KMS-11 (cell line): Measurements from ENCODE around the gene TSPOAP1.

Experiments
- H2AFZ ChIP-seq: fragments of 200-600 bp; sonication (generic); 2 replicates; pipeline ENCODE4 v1.6.1; 2016; ENCODE audit warnings: antibody characterized with exemption, mixed run types, low read depth
- H3K27ac ChIP-seq: fragments of 200-600 bp; sonication (generic); 2 replicates; pipeline ENCODE4 v1.6.1; 2016; ENCODE audit warnings: mild to moderate bottlenecking, mixed run types
- H3K27me3 ChIP-seq: fragments of 200-600 bp; sonication (generic); 2 replicates; pipeline ENCODE4 v1.6.1; 2017; ENCODE audit warnings: mild to moderate bottlenecking, low read depth, mixed run types, moderate library complexity; ENCODE audit not compliant: insufficient read depth
- H3K36me3 ChIP-seq: fragments of 200-600 bp; sonication (generic); 2 replicates; pipeline ENCODE4 v1.6.1; 2017; ENCODE audit warnings: mild to moderate bottlenecking, mixed run types; ENCODE audit not compliant: insufficient read depth
- H3K4me1 ChIP-seq: fragments of 200-600 bp; sonication (generic); 2 replicates; pipeline ENCODE4 v1.6.1; 2016; ENCODE audit warnings: mild to moderate bottlenecking, low read depth, mixed run types; ENCODE audit not compliant: poor library complexity, severe bottlenecking
- H3K4me2 ChIP-seq: fragments of 200-600 bp; sonication (generic); 2 replicates; pipeline ENCODE4 v1.7.0; 2016; ENCODE audit warnings: mild to moderate bottlenecking, mixed run types
- H3K4me3 ChIP-seq: fragments of 200-600 bp; sonication (generic); IDR thresholded peaks from 2 replicates; pipeline ENCODE4 v1.6.1; 2017; ENCODE audit warnings: low read depth, low read length, mixed read lengths; ENCODE audit not compliant: insufficient read depth
- H3K79me2 ChIP-seq: fragments of 200-600 bp; sonication (generic); 2 replicates; pipeline ENCODE4 v1.6.1; 2016; ENCODE audit warnings: low read depth, mixed run types; ENCODE audit not compliant: insufficient read depth
- H3K9ac ChIP-seq: fragments of 200-600 bp; sonication (generic); 2 replicates; pipeline ENCODE4 v1.6.1; 2016; ENCODE audit warnings: mild to moderate bottlenecking, mixed run types
- H4K20me1 ChIP-seq: fragments of 200-600 bp; sonication (generic); 2 replicates; pipeline ENCODE4 v1.6.1; 2016; ENCODE audit warnings: mild to moderate bottlenecking, mixed run types; ENCODE audit not compliant: insufficient read depth
- TF ChIP-seq, protein P1 (sequence below): fragments of 200-600 bp; sonication (generic); conservative IDR thresholded peaks from 2 replicates; pipeline ENCODE4 v1.6.1; 2017; ENCODE audit warnings: low read depth, mild to moderate bottlenecking, antibody characterized with exemption, low read length, moderate library complexity, mixed read lengths

TSPOAP1 gene

DNA sequence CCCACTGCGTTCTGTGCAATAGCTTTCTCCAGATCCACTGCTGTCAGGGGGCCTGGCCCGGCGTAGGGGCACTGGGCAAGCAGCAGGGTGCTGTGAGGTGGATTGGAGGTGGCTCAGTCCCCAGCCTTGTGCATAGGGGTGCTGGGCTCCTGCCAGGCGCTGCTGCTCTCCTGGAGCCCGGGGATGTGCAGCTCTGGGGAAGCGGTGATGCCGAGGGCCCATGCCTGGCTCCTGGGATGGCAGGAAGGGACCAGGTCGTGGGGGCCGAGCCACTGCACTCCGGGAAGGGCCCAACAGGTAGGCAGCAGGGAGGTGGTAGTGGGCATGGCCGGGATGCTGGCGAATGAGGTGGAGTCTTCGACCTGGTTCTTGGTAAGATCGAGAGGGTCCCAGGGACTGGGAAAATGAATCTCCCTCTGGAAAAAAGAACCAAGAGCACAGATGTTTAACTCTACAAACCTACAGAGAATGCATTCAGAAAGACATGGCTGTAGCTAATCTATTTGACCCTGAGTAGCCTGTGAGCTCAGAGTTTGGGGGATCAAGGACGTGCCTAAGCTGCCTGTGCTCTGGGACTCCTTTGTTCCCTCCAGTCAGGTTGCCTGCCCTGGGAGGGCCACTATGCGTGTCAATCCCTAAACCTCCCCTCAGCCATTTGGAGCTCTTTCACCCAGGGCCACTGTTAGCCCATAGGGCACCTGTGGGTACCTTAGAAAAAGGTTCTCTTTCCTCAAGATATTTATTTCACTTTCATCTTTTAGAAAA lies 30.0 kb upstream of the TSPOAP1 start:
- H2AFZ ChIP-seq, result no peak overlapping the region
- no peak overlapping the region for H3K9ac ChIP-seq
- no peaks in the 10 kb centered on the region for H4K20me1 ChIP-seq
- H3K36me3 ChIP-seq, result no peaks in the 10 kb centered on the region
- H3K27me3 ChIP-seq, result no peaks in the 10 kb centered on the region
- H3K79me2 ChIP-seq, result no peaks in the 10 kb centered on the region
- H3K4me1 ChIP-seq, result peaks cover 3% of the 10 kb centered on the region
- H3K27ac ChIP-seq, result no peak overlapping the region
- H3K4me3 ChIP-seq, result no peak overlapping the region
- no peak overlapping the region for H3K4me2 ChIP-seq
- TF ChIP-seq, protein P1, sequence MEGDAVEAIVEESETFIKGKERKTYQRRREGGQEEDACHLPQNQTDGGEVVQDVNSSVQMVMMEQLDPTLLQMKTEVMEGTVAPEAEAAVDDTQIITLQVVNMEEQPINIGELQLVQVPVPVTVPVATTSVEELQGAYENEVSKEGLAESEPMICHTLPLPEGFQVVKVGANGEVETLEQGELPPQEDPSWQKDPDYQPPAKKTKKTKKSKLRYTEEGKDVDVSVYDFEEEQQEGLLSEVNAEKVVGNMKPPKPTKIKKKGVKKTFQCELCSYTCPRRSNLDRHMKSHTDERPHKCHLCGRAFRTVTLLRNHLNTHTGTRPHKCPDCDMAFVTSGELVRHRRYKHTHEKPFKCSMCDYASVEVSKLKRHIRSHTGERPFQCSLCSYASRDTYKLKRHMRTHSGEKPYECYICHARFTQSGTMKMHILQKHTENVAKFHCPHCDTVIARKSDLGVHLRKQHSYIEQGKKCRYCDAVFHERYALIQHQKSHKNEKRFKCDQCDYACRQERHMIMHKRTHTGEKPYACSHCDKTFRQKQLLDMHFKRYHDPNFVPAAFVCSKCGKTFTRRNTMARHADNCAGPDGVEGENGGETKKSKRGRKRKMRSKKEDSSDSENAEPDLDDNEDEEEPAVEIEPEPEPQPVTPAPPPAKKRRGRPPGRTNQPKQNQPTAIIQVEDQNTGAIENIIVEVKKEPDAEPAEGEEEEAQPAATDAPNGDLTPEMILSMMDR, result no peak

DNA sequence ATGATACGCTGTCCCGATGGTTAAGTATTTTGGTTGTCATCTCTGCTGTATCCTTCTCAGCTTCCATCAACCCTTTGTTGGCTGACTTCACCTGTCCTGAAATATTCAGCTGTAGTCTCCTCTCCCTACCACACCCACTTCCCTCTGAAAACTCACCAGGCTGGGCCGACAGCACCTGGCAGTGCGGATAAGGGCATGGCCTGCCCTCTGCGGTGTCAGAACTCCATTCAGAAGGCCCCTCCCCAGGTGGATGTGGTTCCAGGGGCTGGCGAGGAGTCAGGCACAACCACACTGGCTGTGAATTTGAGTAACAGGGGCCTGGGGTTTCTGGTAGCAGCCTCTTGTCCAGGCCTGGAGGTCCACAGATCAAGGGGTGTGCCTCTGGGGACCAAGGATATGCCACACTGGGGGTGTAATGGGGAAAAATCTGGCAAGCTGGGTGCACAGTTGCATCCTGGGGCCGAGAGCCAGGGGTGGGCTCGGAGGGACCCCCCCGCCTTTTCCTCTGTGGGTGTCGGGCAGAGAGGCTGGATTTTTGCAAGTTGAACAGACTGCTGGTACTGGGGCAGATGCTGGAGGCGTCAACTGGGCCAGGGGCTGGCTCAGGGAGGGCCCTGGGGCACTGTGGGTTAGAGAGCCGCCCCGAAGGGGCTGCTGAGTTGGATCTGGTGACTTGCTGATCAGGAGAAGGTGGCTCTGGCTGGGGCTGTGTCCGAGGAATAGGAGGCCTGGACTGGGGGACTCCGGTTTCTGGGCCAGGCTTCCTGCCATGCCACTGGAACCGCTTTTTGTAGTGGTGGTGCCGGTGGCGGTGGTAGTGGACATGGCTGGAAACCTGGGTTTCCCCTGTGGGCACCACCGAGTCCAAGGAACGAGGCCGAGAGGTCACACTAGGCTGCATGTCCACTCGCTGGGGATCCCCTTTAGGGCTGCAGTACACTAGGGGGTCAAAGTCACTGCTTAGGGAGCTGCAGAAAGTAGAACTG lies 29.0 kb upstream of the TSPOAP1 start:
- no peak overlapping the region for H2AFZ ChIP-seq
- no peaks in the 10 kb centered on the region for H3K36me3 ChIP-seq
- no peak overlapping the region for H3K27ac ChIP-seq
- H3K4me2 ChIP-seq, result no peak overlapping the region
- no peak overlapping the region for H3K9ac ChIP-seq
- H3K4me1 ChIP-seq, result peaks cover 13% of the 10 kb centered on the region
- no peaks in the 10 kb centered on the region for H3K79me2 ChIP-seq
- H3K4me3 ChIP-seq, result no peak overlapping the region
- H4K20me1 ChIP-seq, result no peaks in the 10 kb centered on the region
- no peaks in the 10 kb centered on the region for H3K27me3 ChIP-seq
- TF ChIP-seq, protein P1, result no peak

DNA sequence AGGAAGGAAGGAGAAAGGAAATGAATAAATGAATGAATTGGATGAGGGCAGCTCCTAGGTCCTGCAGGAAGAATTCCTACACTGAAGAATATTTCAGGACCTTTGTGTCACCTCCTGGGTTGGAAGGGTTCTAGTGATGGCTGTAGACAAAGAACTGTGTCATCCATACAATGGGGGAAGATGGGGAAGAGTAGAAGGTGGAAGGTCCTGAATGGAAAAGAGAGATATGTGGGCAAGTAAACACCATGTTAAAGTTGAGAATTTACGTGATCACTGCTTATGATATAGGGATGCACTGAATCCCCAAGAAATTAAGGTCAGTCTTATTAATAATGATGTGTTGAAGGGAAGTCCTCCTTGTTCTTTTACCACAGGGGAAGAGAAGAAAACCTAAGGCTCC lies 27.6 kb upstream of the TSPOAP1 start:
- Histone ChIP-seq H2AFZ (no peak overlapping the region), H3K9ac (no peak overlapping the region), H3K4me1 (peaks cover 15% of the 10 kb centered on the region), H3K27me3 (no peaks in the 10 kb centered on the region), H3K79me2 (peaks cover 8% of the 10 kb centered on the region), H4K20me1 (no peaks in the 10 kb centered on the region), H3K4me2 (no peak overlapping the region), H3K27ac (no peak overlapping the region), H3K4me3 (no peak overlapping the region), H3K36me3 (no peaks in the 10 kb centered on the region)
- TF ChIP-seq, protein P1, result no peak

DNA sequence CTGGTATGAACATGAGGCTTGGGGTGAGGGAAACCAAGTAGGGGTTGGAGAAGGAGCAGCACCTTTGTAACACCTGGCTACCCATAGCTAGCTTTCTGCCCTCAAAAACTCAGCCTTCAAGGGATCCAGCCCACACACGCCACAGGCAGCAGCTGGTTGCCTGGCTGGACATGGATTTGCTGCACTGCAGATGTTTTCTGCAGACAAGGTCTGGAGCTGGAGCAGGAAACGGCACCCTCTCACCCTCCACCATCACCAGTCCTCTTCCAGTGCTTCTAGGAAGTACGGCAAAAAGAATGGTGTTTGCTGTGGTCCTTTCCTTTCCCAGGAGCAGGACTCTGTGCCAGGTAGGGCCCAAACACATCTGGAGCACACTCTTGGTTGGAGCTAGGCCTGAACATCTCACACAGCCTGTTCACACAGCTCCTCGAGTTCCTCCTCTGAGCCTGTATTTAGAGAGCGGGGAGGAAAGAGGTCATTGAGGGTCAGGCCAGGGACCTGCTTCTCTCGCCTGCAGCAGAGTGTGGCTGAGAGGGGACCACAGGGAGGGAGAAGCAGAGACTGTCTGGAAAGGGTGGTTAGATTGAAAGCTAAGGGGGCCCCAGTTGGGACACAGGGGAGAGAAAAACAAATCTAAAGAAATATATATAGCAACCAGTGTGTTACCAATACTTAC lies 26.1 kb upstream of the TSPOAP1 start:
- H2AFZ ChIP-seq, result no peak overlapping the region
- peaks cover 24% of the 10 kb centered on the region for H3K4me1 ChIP-seq
- peaks cover 2% of the 10 kb centered on the region; the same call in 1 of the 2 replicates for H3K36me3 ChIP-seq
- H3K4me3 ChIP-seq, result no peak overlapping the region
- H4K20me1 ChIP-seq, result no peaks in the 10 kb centered on the region
- TF ChIP-seq, protein P1, result no peak
- H3K9ac ChIP-seq, result no peak overlapping the region
- no peak overlapping the region for H3K27ac ChIP-seq
- H3K79me2 ChIP-seq, result peaks cover 21% of the 10 kb centered on the region
- no peaks in the 10 kb centered on the region for H3K27me3 ChIP-seq
- no peak overlapping the region for H3K4me2 ChIP-seq
